Vagina (tissue), 2 donors: ENCODE measurements around the gene KTN1. TPM values are rescaled to one million over a fixed set of nuclear protein-coding genes. Genes with fewer than 3 reads are reported as not detected.

Experiments
- DNase-seq, 2 donors: peaks; one replicate each; pipeline ENCODE4 v3.0.0-alpha.2; 2017; ENCODE audit errors: extremely low spot score in 2 of 2
- H3K27ac ChIP-seq: fragments of 200-600 bp; sonication (generic); one replicate; pipeline ENCODE4 v1.5.1; 2019
- H3K27me3 ChIP-seq: fragments of 200-600 bp; sonication (generic); one replicate; pipeline ENCODE4 v1.5.1; 2019
- H3K36me3 ChIP-seq, 2 donors: fragments of 200-600 bp; sonication (generic); one replicate each; pipeline ENCODE4 v1.5.1; 2017 to 2019
- H3K4me1 ChIP-seq: fragments of 200-600 bp; sonication (generic); one replicate; pipeline ENCODE4 v1.5.1; 2019
- H3K4me3 ChIP-seq, 2 donors: fragments of 200-600 bp; sonication (generic); 1 replicate in 1 of 2; 2 replicates in 1 of 2; pipeline ENCODE4 v1.5.1; 2016 to 2019
- H3K9me3 ChIP-seq: fragments of 200-600 bp; sonication (generic); one replicate; pipeline ENCODE4 v1.5.1; 2019
- CTCF ChIP-seq, 3 experiments: fragments of 450-650 bp in 2 of 3; fragments of 200-600 bp in 1 of 3; sonication (generic) in 1 of 3; IDR thresholded peaks; one replicate each; pipeline ENCODE4 v1.5.1; 2017 to 2019; ENCODE audit warnings: antibody characterized with exemption in 3 of 3, mild to moderate bottlenecking in 2 of 3, moderate library complexity in 2 of 3
- POLR2A ChIP-seq, 2 donors: fragments of 450-650 bp; IDR thresholded peaks; one replicate each; pipeline ENCODE4 v1.6.1; 2017; ENCODE audit warnings: antibody characterized with exemption in 2 of 2, mild to moderate bottlenecking in 2 of 2, moderate library complexity in 2 of 2
- POLR2AphosphoS5 ChIP-seq, 2 donors: sonication (generic); formaldehyde crosslinking; IDR thresholded peaks; one replicate each; pipeline ENCODE4 v1.9.0; 2017; ENCODE audit warnings: antibody characterized with exemption in 2 of 2, mild to moderate bottlenecking in 2 of 2, low read depth in 1 of 2; ENCODE audit not compliant: insufficient read depth in 1 of 2
- intact Hi-C: fragments of 100-400 bp; cut with DNase I; formaldehyde crosslinking; loops from one replicate; pipeline ENCODE4 v1.15.1; 2023
- total RNA-seq: library from RNA; depleted of rRNA; stranded (reverse); fragments of >200 nt; gene quantifications from one replicate; pipeline ENCODE4 v1.2.3, GENCODE V29; 2016

KTN1 gene
- total RNA-seq, 1 donor from 2014 or later: 91.6 TPM

GRCh38 chr14:55574988-55575387 lies 5.0 kb upstream of the KTN1 start:
- Histone ChIP-seq H3K36me3 (no peaks in the 10 kb centered on the region), H3K4me3 (no peak overlapping the region), H3K27me3 (no peaks in the 10 kb centered on the region), H3K9me3 (no peaks in the 10 kb centered on the region), H3K27ac (no peak overlapping the region), H3K4me1 (peaks cover 10% of the 10 kb centered on the region)
- DNase-seq: no peak
- intact Hi-C loops: no loop called here
- TF ChIP-seq CTCF (IDR thresholded peaks at IDR 0.05) (no peak), POLR2A (IDR thresholded peaks at IDR 0.05) (no peak)

- Histone ChIP-seq H3K9me3 (no peaks in the 10 kb centered on the region), H3K4me3 (no peak overlapping the region), H3K27ac (no peak overlapping the region), H3K36me3 (no peaks in the 10 kb centered on the region), H3K4me1 (peaks cover 23% of the 10 kb centered on the region), H3K27me3 (no peaks in the 10 kb centered on the region)
- TF ChIP-seq POLR2A (IDR thresholded peaks at IDR 0.05): no peak
- TF ChIP-seq POLR2AphosphoS5 (IDR thresholded peaks at IDR 0.05; ENCODE audit: insufficient read depth in 1 of 2, low read depth in 1 of 2): peak in 1 of 2 donors; percentile 21
- TF ChIP-seq CTCF (IDR thresholded peaks at IDR 0.05): no peak
- no peak for DNase-seq
- intact Hi-C loops: no loop called here
Measured at GRCh38 chr14:55577229-55577628, 2.8 kb upstream of the KTN1 start.

- Histone ChIP-seq H3K27ac (peak overlapping the region; percentile 88), H3K4me1 (peaks cover 36% of the 10 kb centered on the region), H3K4me3 (peak overlapping the region in 1 of 2 donors; percentile 96), H3K27me3 (no peaks in the 10 kb centered on the region), H3K9me3 (no peaks in the 10 kb centered on the region), H3K36me3 (no peaks in the 10 kb centered on the region)
- DNase-seq: no peak
- TF ChIP-seq CTCF (IDR thresholded peaks at IDR 0.05) (no peak), POLR2AphosphoS5 (IDR thresholded peaks at IDR 0.05; ENCODE audit: insufficient read depth in 1 of 2, low read depth in 1 of 2) (no peak), POLR2A (IDR thresholded peaks at IDR 0.05) (no peak)
- intact Hi-C loops: no loop called here
Measured at GRCh38 chr14:55578511-55578910, 1.5 kb upstream of the KTN1 start.

GRCh38 chr14:55580470-55581341 lies 699 bp downstream of the KTN1 start:
- peaks cover 58% of the 10 kb centered on the region for H3K4me1 ChIP-seq
- peak overlapping the region; percentile 96 to 97 for H3K4me3 ChIP-seq
- intact Hi-C loops: no loop called here
- no peaks in the 10 kb centered on the region for H3K9me3 ChIP-seq
- no peak for TF ChIP-seq POLR2A (IDR thresholded peaks at IDR 0.05)
- peak in 1 of 2 donors; percentile 50 for TF ChIP-seq POLR2AphosphoS5 (IDR thresholded peaks at IDR 0.05; ENCODE audit: insufficient read depth in 1 of 2, low read depth in 1 of 2)
- H3K27me3 ChIP-seq: no peaks in the 10 kb centered on the region
- H3K27ac ChIP-seq: peak overlapping the region; percentile 88
- DNase-seq: no peak
- no peaks in the 10 kb centered on the region for H3K36me3 ChIP-seq

- H3K9me3 ChIP-seq: no peaks in the 10 kb centered on the region
- H3K4me1 ChIP-seq: peaks cover 65% of the 10 kb centered on the region
- H3K27me3 ChIP-seq: no peaks in the 10 kb centered on the region
- intact Hi-C loops: no loop called here
- no peaks in the 10 kb centered on the region for H3K36me3 ChIP-seq
- peak overlapping the region; percentile 88 for H3K27ac ChIP-seq
- peak overlapping the region; percentile 96 to 97 for H3K4me3 ChIP-seq
- DNase-seq: no peak
- no peak for TF ChIP-seq POLR2AphosphoS5 (IDR thresholded peaks at IDR 0.05; ENCODE audit: insufficient read depth in 1 of 2, low read depth in 1 of 2)
- TF ChIP-seq POLR2A (IDR thresholded peaks at IDR 0.05): no peak
- TF ChIP-seq CTCF (IDR thresholded peaks at IDR 0.05): no peak
Measured at GRCh38 chr14:55581342-55581771, 1.4 kb downstream of the KTN1 start.
